ENCODE data around the gene RAPGEF5. TPM values are rescaled to one million over a fixed set of nuclear protein-coding genes. Genes with fewer than 3 reads are reported as not detected.

The RAPGEF5 gene
- total and polyA plus RNA-seq, 10 donors = 10.2 to 335 (median 184) TPM

- no peak overlapping the region for H3K4me3 ChIP-seq
- no peaks in the 10 kb centered on the region for H3K27me3 ChIP-seq (replicated peaks in 1 of 7)
- DNase-seq = no peak
- TF ChIP-seq CTCF (IDR thresholded peaks at IDR 0.05 in 8 of 11, conservative IDR thresholded peaks at IDR 0.05 in 3 of 11) (no peak), POLR2AphosphoS5 (IDR thresholded peaks at IDR 0.05) (no peak), POLR2A (IDR thresholded peaks at IDR 0.05) (no peak)
- peaks cover 0 to 64% (median 4%) of the 10 kb centered on the region in 6 donors for H3K36me3 ChIP-seq
- H3K9me3 ChIP-seq = no peaks in the 10 kb centered on the region
- intact Hi-C loops (cut with DNase I; ENCODE audit: low total_unique reads) = no loop called here
- peaks cover 0 to 4% (median 0%) of the 10 kb centered on the region in 6 donors for H3K4me1 ChIP-seq
- H3K27ac ChIP-seq = no peak overlapping the region
- 15 to 49% (median 26%) methylated on average over 2 of the region's 2 CpGs for WGBS, 5 donors
Observed at GRCh38 chr7:22166928-22167327, 190.0 kb downstream of the RAPGEF5 start.

GRCh38 chr7:22159341-22159740, 197.6 kb downstream of the RAPGEF5 start:
- 37 to 49% (median 41%) methylated on average over 2 of the region's 2 CpGs for WGBS, 5 donors
- Histone ChIP-seq H3K4me3 (no peak overlapping the region), H3K4me1 (peaks cover 0 to 7% (median 4%) of the 10 kb centered on the region in 6 donors), H3K36me3 (peaks cover 2 to 95% (median 22%) of the 10 kb centered on the region in 6 donors), H3K27ac (no peak overlapping the region), H3K27me3 (replicated peaks in 1 of 7) (no peaks in the 10 kb centered on the region), H3K9me3 (no peaks in the 10 kb centered on the region)
- DNase-seq = no peak
- TF ChIP-seq CTCF (IDR thresholded peaks at IDR 0.05 in 8 of 11, conservative IDR thresholded peaks at IDR 0.05 in 3 of 11) (no peak), POLR2AphosphoS5 (IDR thresholded peaks at IDR 0.05) (no peak), POLR2A (IDR thresholded peaks at IDR 0.05) (no peak)
- intact Hi-C loops (cut with DNase I; ENCODE audit: low total_unique reads) = no loop called here

- no peaks in the 10 kb centered on the region for H3K27me3 ChIP-seq (replicated peaks in 1 of 7)
- peaks cover 3 to 100% (median 23%) of the 10 kb centered on the region in 6 donors for H3K36me3 ChIP-seq
- H3K4me3 ChIP-seq = no peak overlapping the region
- peaks cover 0 to 13% (median 4%) of the 10 kb centered on the region in 6 donors for H3K4me1 ChIP-seq
- H3K9me3 ChIP-seq = no peaks in the 10 kb centered on the region
- WGBS, 5 donors = 91 to 96% (median 95%) methylated on average over 9 of the region's 9 CpGs
- TF ChIP-seq CTCF (IDR thresholded peaks at IDR 0.05 in 8 of 11, conservative IDR thresholded peaks at IDR 0.05 in 3 of 11) = no peak
- no peak for TF ChIP-seq POLR2A (IDR thresholded peaks at IDR 0.05)
- peak in 1 of 3 donors; percentile 24 for TF ChIP-seq POLR2AphosphoS5 (IDR thresholded peaks at IDR 0.05)
- no peak overlapping the region for H3K27ac ChIP-seq
- intact Hi-C loops (cut with DNase I; ENCODE audit: low total_unique reads) = no loop called here
- no peak for DNase-seq
Observed at GRCh38 chr7:22157552-22157951, 199.4 kb downstream of the RAPGEF5 start.

GRCh38 chr7:22156205-22156604, 200.7 kb downstream of the RAPGEF5 start:
- H3K27me3 ChIP-seq (replicated peaks in 1 of 7) = no peaks in the 10 kb centered on the region
- intact Hi-C loops (cut with DNase I; ENCODE audit: low total_unique reads) = no loop called here
- no peak for DNase-seq
- H3K9me3 ChIP-seq = no peaks in the 10 kb centered on the region
- peak overlapping the region in 1 of 8 donors; percentile 2 for H3K27ac ChIP-seq
- 66 to 93% (median 83%) methylated on average over 4 of the region's 4 CpGs for WGBS, 5 donors
- peaks cover 3 to 88% (median 23%) of the 10 kb centered on the region in 6 donors for H3K36me3 ChIP-seq
- H3K4me1 ChIP-seq = peaks cover 0 to 13% (median 4%) of the 10 kb centered on the region in 6 donors
- TF ChIP-seq CTCF (IDR thresholded peaks at IDR 0.05 in 8 of 11, conservative IDR thresholded peaks at IDR 0.05 in 3 of 11) (no peak), POLR2A (IDR thresholded peaks at IDR 0.05) (no peak), POLR2AphosphoS5 (IDR thresholded peaks at IDR 0.05) (no peak)
- H3K4me3 ChIP-seq = no peak overlapping the region
